ENCODE data around the gene MYO3B.

Gene MYO3B

GRCh38 chr2:170696948-170697347 is 519.0 kb downstream of the MYO3B start:
- Histone ChIP-seq H3K36me3 (no peaks in the 10 kb centered on the region), H3K27me3 (no peaks in the 10 kb centered on the region), H3K4me3 (ENCODE audit: low read depth, low read length) (no peak overlapping the region), H3K4me1 (no peaks in the 10 kb centered on the region), H3K9me3 (no peaks in the 10 kb centered on the region)
- TF ChIP-seq CTCF (IDR thresholded peaks at IDR 0.05; ENCODE audit: low read depth, low read length): no peak
- no peak for DNase-seq

- Histone ChIP-seq H3K27me3 (no peaks in the 10 kb centered on the region), H3K36me3 (no peaks in the 10 kb centered on the region), H3K9me3 (no peaks in the 10 kb centered on the region), H3K4me3 (ENCODE audit: low read depth, low read length) (no peak overlapping the region), H3K4me1 (no peaks in the 10 kb centered on the region)
- TF ChIP-seq CTCF (IDR thresholded peaks at IDR 0.05; ENCODE audit: low read depth, low read length): no peak
- DNase-seq: no peak
These were observed 523.1 kb downstream of the MYO3B start for GRCh38 chr2:170701011-170701410.

- Histone ChIP-seq H3K36me3 (no peaks in the 10 kb centered on the region), H3K4me3 (ENCODE audit: low read depth, low read length) (no peak overlapping the region), H3K4me1 (no peaks in the 10 kb centered on the region), H3K27me3 (no peaks in the 10 kb centered on the region), H3K9me3 (no peaks in the 10 kb centered on the region)
- no peak for DNase-seq
- TF ChIP-seq CTCF (IDR thresholded peaks at IDR 0.05; ENCODE audit: low read depth, low read length): no peak
These were observed 526.0 kb downstream of the MYO3B start for GRCh38 chr2:170703776-170704476.
